ENCODE results near the gene MRPL14.

- no peak for TF ChIP-seq CTCF (IDR thresholded peaks at IDR 0.05)
- no peak for TF ChIP-seq ZFX (IDR thresholded peaks at IDR 0.05; ENCODE audit: borderline replicate concordance)
Observed at GRCh38 chr6:44082872-44083321, 44.4 kb downstream of the MRPL14 start.
